K562 (cell line): ENCODE measurements around the gene RHBDF2. TPM values are rescaled to one million over a fixed set of nuclear protein-coding genes. Genes with fewer than 3 reads are reported as not detected.

Source experiments
- ATAC-seq: fragments of 200-7000 bp; cut with Tn5 transposase; 3 replicates; pipeline ENCODE4 v1.9.1; 2020; ENCODE audit warnings: moderate library complexity
- BruUV-seq: library from RNA; stranded (reverse); fragments of 400-500 nt; replicated peaks from 2 replicates; lab custom pipeline; 2021; lab: Mats Ljungman, UMichigan
- CTCF ChIA-PET: fragments of 300-600 bp; formaldehyde crosslinking; extraction: SDS; loops from one replicate; lab custom pipeline; 2021; ENCODE audit warnings: low intra/inter-chr PET ratio; lab: Yijun Ruan, JAX
- POLR2A ChIA-PET: fragments of 300-600, 350-650 bp; sonication (Branson Sonifier 250); formaldehyde crosslinking; extraction: SDS; loops from one replicate; lab custom pipeline; 2021; ENCODE audit warnings: antibody characterized with exemption, inconsistent platforms; lab: Yijun Ruan, JAX
- DNase-seq, 4 experiments: peaks; one replicate each; pipeline versions ENCODE4 v3.0.0 to v3.0.0-alpha.2; 2011 to 2018; ENCODE audit warnings: low spot score in 3 of 4, mixed read lengths in 3 of 4; ENCODE audit errors: extremely low read depth in 1 of 4
- FAIRE-seq: peaks from 2 replicates; lab custom pipeline; 2011; peaks lifted over from hg19 to GRCh38; lab: Jason Lieb, UNC
- H2AFZ ChIP-seq: 2 replicates; pipeline ENCODE4 v1.6.0; 2011; ENCODE audit warnings: low read depth, low read length, control low read depth, inconsistent platforms
- H3K27ac ChIP-seq: fragments of 200-600 bp; 3 replicates; pipeline ENCODE4 v1.8.0; 2011; ENCODE audit warnings: low read depth, mild to moderate bottlenecking, control low read depth, inconsistent platforms, low read length, moderate library complexity, mixed read lengths; ENCODE audit errors: extremely low read depth
- H3K27me3 ChIP-seq, 2 experiments: fragments of 300-600 bp in 1 of 2; 2 replicates in 1 of 2; 3 replicates in 1 of 2; pipeline versions ENCODE4 v1.6.0 to v1.8.0; 2011; ENCODE audit warnings: inconsistent platforms in 2 of 2, low read length in 2 of 2, mild to moderate bottlenecking in 1 of 2, mixed read lengths in 1 of 2, moderate library complexity in 1 of 2; ENCODE audit not compliant: control insufficient read depth in 2 of 2, insufficient read depth in 2 of 2
- H3K36me3 ChIP-seq: fragments of 300-600 bp; 3 replicates; pipeline ENCODE4 v1.8.0; 2011; ENCODE audit warnings: mild to moderate bottlenecking, low read length, inconsistent platforms; ENCODE audit not compliant: control insufficient read depth, insufficient read depth
- H3K4me1 ChIP-seq, 2 experiments: fragments of 200-600 bp in 1 of 2; replicated peaks in 1 of 2; 2 replicates in 1 of 2; 3 replicates in 1 of 2; pipeline versions ENCODE4 v1.5.1 to v1.8.0; 2011; ENCODE audit warnings: inconsistent platforms in 2 of 2, low read length in 2 of 2, mild to moderate bottlenecking in 1 of 2, mixed read lengths in 1 of 2, moderate library complexity in 1 of 2; ENCODE audit not compliant: control insufficient read depth in 2 of 2, insufficient read depth in 2 of 2
- H3K4me2 ChIP-seq: 2 replicates; pipeline ENCODE4 v1.6.1; 2011; ENCODE audit warnings: low read length, control low read depth, inconsistent platforms, mixed read lengths; ENCODE audit not compliant: insufficient read depth
- H3K4me3 ChIP-seq: fragments of 200-600 bp; sonication (generic), shearing (Covaris generic); 2 replicates; pipeline ENCODE4 v1.5.1; 2016; ENCODE audit warnings: control low read depth, inconsistent platforms
- H3K79me2 ChIP-seq: fragments of 200-600 bp; 3 replicates; pipeline ENCODE4 v1.8.0; 2011; ENCODE audit warnings: low read length, inconsistent platforms; ENCODE audit not compliant: control insufficient read depth, insufficient read depth
- H3K9ac ChIP-seq, 2 experiments: 2 replicates each; pipeline versions ENCODE4 v1.6.0 to v1.6.1; 2011; ENCODE audit warnings: low read depth in 2 of 2, low read length in 2 of 2, control low read depth in 1 of 2, inconsistent platforms in 1 of 2, mild to moderate bottlenecking in 1 of 2, mixed read lengths in 1 of 2; ENCODE audit not compliant: insufficient read depth in 1 of 2
- H3K9me1 ChIP-seq: one replicate; pipeline ENCODE4 v1.6.0; 2011; ENCODE audit warnings: inconsistent platforms, mild to moderate bottlenecking, low read length, moderate library complexity; ENCODE audit not compliant: control insufficient read depth, insufficient read depth
- H3K9me3 ChIP-seq: replicated peaks from 2 replicates; pipeline ENCODE4 v1.5.1; 2011; ENCODE audit warnings: low read depth, low read length, inconsistent platforms; ENCODE audit not compliant: control insufficient read depth, insufficient read depth
- H4K20me1 ChIP-seq: replicated peaks from 2 replicates; pipeline ENCODE4 v1.6.1; 2011; ENCODE audit warnings: low read length, inconsistent platforms, mixed read lengths; ENCODE audit not compliant: control insufficient read depth, insufficient read depth
- CHD2 ChIP-seq: IDR thresholded peaks from 2 replicates; pipeline ENCODE4 v1.6.1; 2011; ENCODE audit warnings: low read depth, low read length
- GTF2F1 ChIP-seq: IDR thresholded peaks from 2 replicates; pipeline ENCODE4 v1.6.1; 2011; ENCODE audit warnings: low read depth, low read length, improper control_type of control experiment
- HMGXB4 ChIP-seq: sonication (generic); formaldehyde crosslinking; IDR thresholded peaks from 2 replicates; pipeline ENCODE4 v1.8.1; 2023; ENCODE audit warnings: mild to moderate bottlenecking, missing genetic modification reagents
- MCM2 ChIP-seq: fragments of 450-650 bp; IDR thresholded peaks from 2 replicates; pipeline ENCODE4 v1.6.1; 2017; ENCODE audit warnings: low read depth, mild to moderate bottlenecking
- MCM3 ChIP-seq: fragments of 450-650 bp; IDR thresholded peaks from 2 replicates; pipeline ENCODE4 v1.6.1; 2016
- PML ChIP-seq: IDR thresholded peaks from 2 replicates; pipeline ENCODE4 v1.6.1; 2012; ENCODE audit warnings: low read length, inconsistent platforms
- RERE ChIP-seq: sonication (generic); formaldehyde crosslinking; IDR thresholded peaks from 2 replicates; pipeline ENCODE4 v1.8.0; 2023; ENCODE audit warnings: missing genetic modification reagents, mild to moderate bottlenecking, borderline replicate concordance
- SMARCA4 ChIP-seq: fragments of 450-650 bp; IDR thresholded peaks from 2 replicates; pipeline ENCODE4 v1.6.1; 2016
- SMARCA5 ChIP-seq: fragments of 450-650 bp; IDR thresholded peaks from 2 replicates; pipeline ENCODE4 v1.6.1; 2016
- SRSF3 ChIP-seq: fragments of 200-400 bp; formaldehyde crosslinking; IDR thresholded peaks from 2 replicates; pipeline ENCODE4 v1.6.1; 2016; ENCODE audit warnings: mild to moderate bottlenecking, low read length, moderate library complexity; ENCODE audit not compliant: insufficient read depth
- TSHZ1 ChIP-seq: fragments of 250-450 bp; sonication (Bioruptor Pico); IDR thresholded peaks from 2 replicates; pipeline ENCODE4 v1.4.0; 2020; ENCODE audit warnings: mild to moderate bottlenecking, moderate library complexity
- ZNF133 ChIP-seq: fragments of 250-450 bp; sonication (Bioruptor Pico); IDR thresholded peaks from 2 replicates; pipeline ENCODE4 v1.4.0; 2020; ENCODE audit warnings: mild to moderate bottlenecking
- WGBS: fragments of 100-300 bp; shearing (Covaris generic); methylation state at CpG from one replicate; pipeline ENCODE4 v1.1.6; 2016; ENCODE audit warnings: low coverage, mixed read lengths; ENCODE audit not compliant: insufficient coverage; ENCODE audit errors: missing lambda C conversion rate; 5-methylcytosine and 5-hydroxymethylcytosine counted together
- in situ Hi-C: fragments of 300-500 bp; cut with MboI; formaldehyde crosslinking; loops from 4 replicates; pipeline ENCODE4 v1.15.0; 2018; ENCODE audit warnings: inconsistent platforms, mixed read lengths
- intact Hi-C: fragments of 100-400 bp; cut with micrococcal nuclease; formaldehyde crosslinking; loops from 2 replicates; pipeline ENCODE4 v1.14.2; 2022
- polyA plus RNA-seq, 8 experiments: library from polyadenylated mRNA; depleted of rRNA in 4 of 8; stranded (reverse) in 5 of 8; unstranded in 3 of 8; fragments of >200 nt; fragmentation: Nextera tagmentation in 2 of 8; fragmentation: Illumina TruSeq in 1 of 8; extraction: Ambion mirVana in 2 of 8; extraction: Trizol in 1 of 8; gene quantifications; 2 replicates each; pipeline versions ENCODE4 v1.2.1 to v1.2.3, GENCODE V29; 2011 to 2014; ENCODE audit warnings: inconsistent platforms in 1 of 8, missing spikeins in 1 of 8
- total RNA-seq, 7 experiments: library from RNA; depleted of rRNA in 6 of 7; stranded (reverse); fragments of >200 nt in 6 of 7; fragmentation: Illumina TruSeq in 2 of 7; extraction: Trizol in 2 of 7; gene quantifications; 2 replicates each; pipeline versions ENCODE4 v1.2.1 to v1.2.3, GENCODE V29; 2011 to 2021; ENCODE audit warnings: low replicate concordance in 1 of 7

Gene RHBDF2
- total and polyA plus RNA-seq, 9 of the 15 experiments (the other 6 are each of a cell fraction or from before 2014, with no cell fraction given), result 0.04 to 2.8 (median 1.1) TPM

GRCh38 chr17:76433693-76434092, 67.5 kb downstream of the RHBDF2 start:
- CTCF ChIA-PET, result no interaction called here
- FAIRE-seq, result no peak
- 85% methylated on average over 9 of the region's 9 CpGs for WGBS
- TF ChIP-seq MCM3 (no peak), ZNF133 (CRISPR knock-in tag) (no peak), RERE (no peak), HMGXB4 (no peak), TSHZ1 (CRISPR knock-in tag) (no peak), CHD2 (no peak), MCM2 (no peak), SMARCA5 (no peak), SRSF3 (no peak), PML (no peak), SMARCA4 (no peak), GTF2F1 (no peak)

More at GRCh38 chr17:76433693-76434092, 67.5 kb downstream of the RHBDF2 start:
- Histone ChIP-seq H3K9ac (no peak overlapping the region), H3K79me2 (peaks cover 64% of the 10 kb centered on the region), H3K4me2 (no peak overlapping the region), H3K4me1 (peaks cover 0 to under 1% of the 10 kb centered on the region in 2 experiments; a peak in 2 of 5 replicates), H3K27ac (no peak overlapping the region), H3K27me3 (no peaks in the 10 kb centered on the region), H4K20me1 (peaks cover 16% of the 10 kb centered on the region; the same call in 1 of the 2 replicates), H3K4me3 (no peak overlapping the region), H2AFZ (no peak overlapping the region), H3K9me3 (no peaks in the 10 kb centered on the region), H3K36me3 (peaks cover 5% of the 10 kb centered on the region; the same call in 2 of the 3 replicates), H3K9me1 (no peaks in the 10 kb centered on the region)
- no TSS peak for BruUV-seq
- in situ Hi-C loops, result no loop called here
- intact Hi-C loops, result no loop called here
- no peak for DNase-seq
- POLR2A ChIA-PET, result no interaction called here
- no peak for ATAC-seq
